SK-N-SH treated with all-trans-retinoic acid at 6 μM for 48 hours (cell line): ENCODE measurements around the gene NINJ1.

Experiments used
- ATAC-seq: fragments of 200-7000 bp; cut with Tn5 transposase; 3 replicates; pipeline ENCODE4 v1.9.1; 2020; ENCODE audit warnings: mild to moderate bottlenecking, moderate library complexity
- ARNTL ChIP-seq: fragments of 450-650 bp; formaldehyde crosslinking; IDR thresholded peaks from 2 replicates; pipeline ENCODE4 v1.5.0; 2020; ENCODE audit warnings: low read depth, mild to moderate bottlenecking, moderate library complexity, borderline replicate concordance
- CREB5 ChIP-seq: fragments of 250-450 bp; sonication (Bioruptor Pico); IDR thresholded peaks from 2 replicates; pipeline ENCODE4 v1.5.1; 2020; ENCODE audit warnings: low read depth, mild to moderate bottlenecking, moderate library complexity
- CSDC2 ChIP-seq: fragments of 250-450 bp; sonication (Bioruptor Pico); IDR thresholded peaks from 2 replicates; pipeline ENCODE4 v1.5.0; 2020; ENCODE audit warnings: mild to moderate bottlenecking, moderate library complexity
- CSRNP3 ChIP-seq: fragments of 250-450 bp; sonication (Bioruptor Pico); IDR thresholded peaks from 2 replicates; pipeline ENCODE4 v1.5.1; 2021; ENCODE audit warnings: mild to moderate bottlenecking, moderate library complexity
- ESRRG ChIP-seq: fragments of 250-450 bp; sonication (Bioruptor Pico); IDR thresholded peaks from 2 replicates; pipeline ENCODE4 v1.6.1; 2021; ENCODE audit warnings: mild to moderate bottlenecking
- PPARA ChIP-seq: fragments of 250-450 bp; sonication (Bioruptor Pico); IDR thresholded peaks from 2 replicates; pipeline ENCODE4 v1.5.0; 2020; ENCODE audit warnings: mild to moderate bottlenecking, borderline replicate concordance
- RARB ChIP-seq: fragments of 250-450 bp; sonication (Bioruptor Pico); IDR thresholded peaks from 2 replicates; pipeline ENCODE4 v1.8.0; 2021; ENCODE audit warnings: mild to moderate bottlenecking, moderate library complexity
- SNAI2 ChIP-seq: fragments of 250-450 bp; sonication (Bioruptor Pico); IDR thresholded peaks from 2 replicates; pipeline ENCODE4 v1.5.0; 2020; ENCODE audit warnings: mild to moderate bottlenecking, moderate library complexity
- TCF4 ChIP-seq: fragments of 250-450 bp; sonication (Bioruptor Pico); IDR thresholded peaks from 2 replicates; pipeline ENCODE4 v1.8.0; 2021; ENCODE audit warnings: mild to moderate bottlenecking, moderate library complexity, borderline replicate concordance
- TOX ChIP-seq: fragments of 250-450 bp; sonication (Bioruptor Pico); IDR thresholded peaks from 2 replicates; pipeline ENCODE4 v1.8.0; 2021; ENCODE audit warnings: mild to moderate bottlenecking, moderate library complexity, borderline replicate concordance
- TSHZ2 ChIP-seq: fragments of 250-450 bp; sonication (Bioruptor Pico); IDR thresholded peaks from 2 replicates; pipeline ENCODE4 v1.5.0; 2020; ENCODE audit warnings: mild to moderate bottlenecking, moderate library complexity
- ZC3H10 ChIP-seq: fragments of 250-450 bp; sonication (Bioruptor Pico); IDR thresholded peaks from 2 replicates; pipeline ENCODE4 v1.5.1; 2021; ENCODE audit warnings: mild to moderate bottlenecking, moderate library complexity
- ZFP30 ChIP-seq: fragments of 450-650 bp; formaldehyde crosslinking; IDR thresholded peaks from 2 replicates; pipeline ENCODE4 v1.5.0; 2022; ENCODE audit warnings: mild to moderate bottlenecking, moderate library complexity
- ZNF565 ChIP-seq: fragments of 450-650 bp; formaldehyde crosslinking; conservative IDR thresholded peaks from 2 replicates; pipeline ENCODE4 v1.5.0; 2020; ENCODE audit warnings: low read depth, mild to moderate bottlenecking, moderate library complexity
- ZNF70 ChIP-seq: fragments of 450-650 bp; formaldehyde crosslinking; IDR thresholded peaks from 2 replicates; pipeline ENCODE4 v1.5.0; 2020; ENCODE audit warnings: mild to moderate bottlenecking, moderate library complexity
- ZNF8 ChIP-seq: fragments of 450-650 bp; formaldehyde crosslinking; IDR thresholded peaks from 2 replicates; pipeline ENCODE4 v1.5.0; 2020; ENCODE audit warnings: mild to moderate bottlenecking, moderate library complexity

Gene NINJ1

GRCh38 chr9:93181672-93182435 lies 47.8 kb upstream of the NINJ1 start:
- TF ChIP-seq ARNTL (CRISPR knock-in tag), result no peak
- no peak for TF ChIP-seq ZNF565 (CRISPR knock-in tag)
- TF ChIP-seq SNAI2 (CRISPR knock-in tag), result no peak
- no peak for TF ChIP-seq ZFP30
- TF ChIP-seq TOX (CRISPR knock-in tag), result no peak
- no peak for TF ChIP-seq TSHZ2 (CRISPR knock-in tag)
- TF ChIP-seq ZNF8, result no peak
- no peak for TF ChIP-seq ESRRG (CRISPR knock-in tag)
- TF ChIP-seq RARB (CRISPR knock-in tag), result no peak
- TF ChIP-seq PPARA (CRISPR knock-in tag), result no peak
- TF ChIP-seq CREB5 (CRISPR knock-in tag), result no peak
- no peak for TF ChIP-seq CSDC2

GRCh38 chr9:93180938-93181337 lies 46.9 kb upstream of the NINJ1 start:
- ATAC-seq, result no peak
- TF ChIP-seq CREB5 (CRISPR knock-in tag) (no peak), TCF4 (CRISPR knock-in tag) (no peak)

More at GRCh38 chr9:93181672-93182435, 47.8 kb upstream of the NINJ1 start:
- ATAC-seq, result no peak

GRCh38 chr9:93178851-93179786 lies 45.1 kb upstream of the NINJ1 start:
- no peak for ATAC-seq
- TF ChIP-seq ZFP30, result no peak
- TF ChIP-seq TOX (CRISPR knock-in tag), result no peak
- no peak for TF ChIP-seq ZC3H10 (CRISPR knock-in tag)
- TF ChIP-seq ZNF70 (CRISPR knock-in tag), result no peak
- TF ChIP-seq PPARA (CRISPR knock-in tag), result no peak
- TF ChIP-seq CSRNP3 (CRISPR knock-in tag), result no peak
- TF ChIP-seq ESRRG (CRISPR knock-in tag), result no peak
- no peak for TF ChIP-seq TSHZ2 (CRISPR knock-in tag)
- no peak for TF ChIP-seq ARNTL (CRISPR knock-in tag)
